MV-4-11 (cell line): ENCODE results near the gene NCOA7.
"Not testable (repeated sequence)": the region's sequence is repeated elsewhere in the genome, so short reads cannot be mapped to it uniquely, and the experiment has no call there.

Experiments
- DNase-seq: peaks from one replicate; lab custom pipeline; 2025; lab: John Stamatoyannopoulos, UW

The NCOA7 gene

GRCh38 chr6:125918681-125919566 is 128.2 kb downstream of the NCOA7 start:
- peak; percentile 90 for DNase-seq

GRCh38 chr6:125919618-125920017 is 128.9 kb downstream of the NCOA7 start:
- DNase-seq: no peak

- no peak for DNase-seq
Measured at GRCh38 chr6:125922322-125922860, 131.6 kb downstream of the NCOA7 start.

DNA sequence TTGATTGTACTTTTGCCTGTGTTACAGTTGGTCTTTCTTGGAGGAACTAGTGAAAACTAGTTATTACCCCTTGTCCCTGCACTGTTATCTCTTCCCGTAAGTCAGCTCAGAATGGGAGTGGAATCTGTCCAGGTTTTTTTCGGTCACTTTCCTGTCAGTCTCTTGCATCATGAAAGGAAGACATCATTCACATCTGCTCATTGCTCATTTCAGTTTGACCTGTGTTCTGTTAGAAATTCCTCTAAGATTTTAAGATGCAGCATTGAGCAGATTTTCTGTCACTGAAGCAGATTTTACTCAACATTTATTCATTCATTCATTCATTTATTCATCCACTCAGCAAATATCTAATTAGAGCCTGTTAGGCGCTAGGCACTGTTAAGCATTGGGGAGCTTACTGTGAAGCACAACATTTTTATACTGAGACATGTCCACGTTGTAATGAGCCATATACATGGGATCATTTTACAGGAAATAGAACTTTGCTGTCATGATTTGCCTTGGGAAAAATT is 132.7 kb downstream of the NCOA7 start:
- no peak for DNase-seq

- DNase-seq: no peak
Measured at GRCh38 chr6:125924169-125924568, 133.4 kb downstream of the NCOA7 start.

GRCh38 chr6:125924697-125925358 is 134.1 kb downstream of the NCOA7 start:
- no peak for DNase-seq

- no peak for DNase-seq
Measured at GRCh38 chr6:125926711-125927110, 136.0 kb downstream of the NCOA7 start.

DNA sequence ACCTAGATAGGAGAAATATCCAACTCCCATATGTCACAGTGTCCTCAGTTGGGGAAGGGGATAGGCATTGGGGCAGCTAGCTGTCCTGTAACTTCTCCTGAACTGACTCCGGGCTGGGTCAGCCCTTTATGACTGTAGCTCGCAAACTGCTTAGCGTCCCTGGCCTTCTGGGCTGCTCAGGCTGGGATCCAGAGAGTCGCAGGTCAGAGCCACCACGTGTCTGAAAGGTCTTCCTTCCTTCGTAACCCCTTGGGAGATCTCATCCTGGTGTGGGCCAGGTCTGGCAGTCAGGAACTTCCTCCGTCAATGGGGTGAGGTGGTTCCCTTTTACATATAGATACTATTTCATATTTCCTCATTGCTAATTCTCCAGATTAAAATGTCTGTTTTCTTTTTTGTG is 137.0 kb downstream of the NCOA7 start:
- DNase-seq: no peak

DNA sequence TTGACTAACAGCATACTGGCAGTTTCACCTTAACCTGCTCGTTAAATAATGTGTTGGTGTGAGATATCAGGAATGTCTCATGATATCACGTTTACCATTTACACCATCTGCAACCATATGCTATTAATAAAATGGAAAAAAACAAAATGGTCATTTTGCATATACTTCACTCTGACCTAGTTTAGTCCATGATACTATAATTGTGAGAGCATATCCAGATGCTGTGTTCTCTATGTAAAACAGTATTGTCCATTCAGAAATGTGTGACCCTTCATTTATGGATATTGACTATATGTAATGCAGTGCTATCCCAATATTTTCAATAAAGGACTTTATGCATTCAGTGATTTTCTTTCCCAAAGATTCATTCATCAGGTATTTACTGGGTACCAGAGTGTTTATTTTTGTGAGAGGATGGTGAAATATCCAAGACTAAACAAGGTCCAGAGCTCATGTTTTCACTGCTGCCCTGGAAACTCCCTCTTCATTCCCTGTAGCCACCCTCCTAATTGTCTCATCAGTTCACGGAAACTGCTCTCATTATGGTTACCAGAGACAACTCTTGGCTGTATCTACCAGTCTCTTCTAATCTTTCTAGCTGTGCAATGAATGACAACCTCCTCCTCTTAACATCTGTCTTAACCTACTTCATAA is 140.1 kb downstream of the NCOA7 start:
- no peak for DNase-seq

DNA sequence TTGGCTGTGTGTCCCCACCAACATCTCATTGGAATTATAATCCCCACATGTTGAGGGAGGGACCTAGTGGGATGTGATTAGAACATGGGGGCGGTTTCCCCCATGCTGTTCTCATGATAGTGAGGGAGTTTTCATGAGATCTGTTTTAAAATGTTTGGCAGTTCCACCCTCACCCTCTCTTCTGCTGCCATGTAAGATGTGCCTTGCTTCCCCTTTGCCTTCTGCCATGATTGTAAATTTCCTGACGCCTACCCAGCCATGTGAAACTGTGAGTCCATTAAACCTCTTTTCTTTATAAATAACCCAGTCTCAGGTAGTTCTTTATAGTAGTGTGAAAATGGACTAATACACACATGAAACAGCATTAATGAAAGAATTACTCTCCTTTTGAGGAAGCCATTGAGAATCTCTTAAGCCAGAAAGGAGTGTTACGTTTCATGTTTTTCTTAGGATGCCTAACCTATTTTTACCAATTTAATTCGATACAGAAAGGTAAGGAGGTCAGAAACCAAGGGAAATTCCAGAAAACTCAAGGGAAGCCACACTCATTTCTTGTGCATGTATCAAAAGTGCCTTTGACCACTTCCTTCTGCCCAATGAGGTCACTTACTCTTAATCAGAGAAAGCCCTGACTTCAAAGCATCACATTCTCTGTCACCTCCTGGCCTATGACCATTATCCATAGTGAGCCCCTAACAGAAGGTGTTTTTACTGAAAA is 141.1 kb downstream of the NCOA7 start:
- no peak for DNase-seq

DNA sequence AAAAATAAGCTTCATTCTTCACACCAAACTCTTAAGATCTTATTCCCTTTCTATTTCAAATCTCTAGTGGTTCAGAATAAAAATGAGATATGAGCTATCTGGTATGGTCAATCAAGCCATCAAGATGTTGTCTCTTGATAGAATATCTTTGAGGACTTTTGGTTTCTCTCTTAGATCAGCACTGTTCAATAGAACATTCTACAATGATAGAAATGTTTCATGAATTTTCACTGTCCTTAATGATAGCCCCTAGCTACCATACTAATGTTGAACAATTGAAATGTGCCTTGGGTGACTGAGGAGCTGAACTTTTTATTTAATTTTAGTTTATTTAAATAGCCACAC is 141.7 kb downstream of the NCOA7 start:
- no peak for DNase-seq

DNA sequence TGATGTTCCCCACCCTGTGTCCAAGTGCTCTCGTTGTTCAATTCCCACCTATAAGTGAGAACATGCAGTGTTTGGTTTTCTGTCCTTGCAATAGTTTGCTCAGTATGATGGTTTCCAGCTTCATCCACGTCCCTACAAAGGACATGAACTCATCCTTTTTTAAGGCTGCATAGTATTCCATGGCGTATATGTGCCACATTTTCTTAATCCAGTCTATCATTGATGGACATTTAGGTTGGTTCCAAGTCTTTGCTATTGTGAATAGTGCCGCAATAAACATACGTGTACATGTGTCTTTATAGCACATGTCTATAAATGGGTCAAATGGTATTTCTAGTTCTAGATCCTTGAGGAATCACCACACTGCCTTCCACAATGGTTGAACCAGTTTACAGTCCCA is 144.8 kb downstream of the NCOA7 start:
- not testable (repeated sequence) for DNase-seq

GRCh38 chr6:125939026-125939425 is 148.3 kb downstream of the NCOA7 start:
- DNase-seq: no peak

DNA sequence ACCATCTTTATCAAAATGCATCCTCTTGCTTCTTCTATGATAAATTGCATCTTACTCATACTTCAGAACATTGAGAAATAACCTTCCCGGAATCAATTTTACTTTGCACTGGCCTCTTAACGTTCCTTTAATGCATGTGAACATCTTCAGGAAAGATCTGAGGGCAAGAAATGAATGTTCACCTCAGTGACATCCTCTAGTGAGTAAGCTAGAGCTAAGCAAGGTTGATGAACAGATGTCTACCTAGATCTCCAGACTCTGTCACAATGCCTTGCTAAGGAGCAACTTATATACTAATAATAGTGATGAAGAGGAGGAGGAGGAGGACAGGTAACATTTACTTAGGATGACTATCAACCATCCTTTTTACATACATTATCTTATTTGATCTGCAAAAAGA is 149.0 kb downstream of the NCOA7 start:
- no peak for DNase-seq

GRCh38 chr6:125940247-125941041 is 149.7 kb downstream of the NCOA7 start:
- no peak for DNase-seq

GRCh38 chr6:125942672-125943527 is 152.1 kb downstream of the NCOA7 start:
- DNase-seq: no peak

DNA sequence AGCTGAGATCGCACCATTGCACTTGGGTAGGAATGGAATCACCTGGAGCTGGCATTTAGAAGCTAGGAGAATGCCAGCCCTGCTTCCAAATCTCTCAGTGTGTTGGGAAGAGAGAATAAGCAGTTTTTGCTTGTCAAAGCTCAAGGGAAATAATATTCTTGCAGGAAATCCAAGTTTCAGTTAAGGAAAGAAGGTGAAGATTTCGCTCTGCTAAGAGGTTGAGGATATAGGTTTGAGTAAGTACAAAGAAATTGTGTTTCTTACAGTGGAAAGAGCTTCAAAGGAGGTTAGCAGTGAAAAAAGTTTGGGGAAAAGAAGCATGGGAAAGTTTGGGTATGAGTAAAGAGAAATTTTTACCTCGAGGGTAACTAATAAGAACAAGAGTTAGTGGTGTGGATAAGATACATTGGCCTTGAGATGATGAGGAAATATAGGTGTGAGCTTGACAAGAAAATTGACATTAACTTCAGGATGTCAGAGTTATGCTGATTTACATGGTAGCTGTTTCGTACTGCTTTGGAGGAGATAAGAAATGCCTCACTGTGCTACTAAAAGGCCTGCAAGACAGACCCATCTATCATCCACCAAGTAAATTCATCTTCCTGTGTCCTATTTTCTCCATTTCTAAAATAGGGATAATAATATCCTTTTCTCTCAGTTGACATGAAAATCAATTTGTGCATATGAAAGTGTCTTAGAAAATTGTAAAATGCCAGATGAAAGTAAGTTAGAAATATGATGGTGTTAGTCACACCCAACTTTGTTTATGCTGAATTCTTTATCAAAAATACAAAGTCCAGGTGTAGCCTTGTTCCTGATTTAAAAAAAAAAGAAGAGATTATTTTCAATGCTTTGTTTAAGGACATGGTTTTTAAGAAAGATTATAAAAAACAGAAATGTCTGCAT is 153.0 kb downstream of the NCOA7 start:
- DNase-seq: no peak

GRCh38 chr6:125944434-125944816 is 153.7 kb downstream of the NCOA7 start:
- DNase-seq: peak; percentile 81

DNA sequence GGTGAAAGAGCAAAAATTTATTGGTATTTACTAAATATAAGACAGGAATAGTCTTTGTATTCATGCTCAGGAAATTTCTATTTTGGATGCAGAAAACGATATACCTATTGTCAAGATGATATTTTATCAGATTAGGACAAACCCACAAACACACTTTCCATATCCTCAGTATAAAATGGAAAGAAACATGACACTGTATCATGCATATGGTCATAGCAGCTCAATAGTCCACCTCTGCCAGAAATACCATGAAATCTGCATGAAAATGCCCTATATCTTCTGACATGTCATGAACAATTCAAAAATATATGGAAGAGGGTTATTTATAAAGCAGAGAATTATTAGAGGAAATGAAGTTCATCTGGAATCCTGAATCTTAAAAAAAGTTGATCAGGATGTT is 154.1 kb downstream of the NCOA7 start:
- DNase-seq: no peak
